Measurements from ENCODE around the gene GPC5.

DNA sequence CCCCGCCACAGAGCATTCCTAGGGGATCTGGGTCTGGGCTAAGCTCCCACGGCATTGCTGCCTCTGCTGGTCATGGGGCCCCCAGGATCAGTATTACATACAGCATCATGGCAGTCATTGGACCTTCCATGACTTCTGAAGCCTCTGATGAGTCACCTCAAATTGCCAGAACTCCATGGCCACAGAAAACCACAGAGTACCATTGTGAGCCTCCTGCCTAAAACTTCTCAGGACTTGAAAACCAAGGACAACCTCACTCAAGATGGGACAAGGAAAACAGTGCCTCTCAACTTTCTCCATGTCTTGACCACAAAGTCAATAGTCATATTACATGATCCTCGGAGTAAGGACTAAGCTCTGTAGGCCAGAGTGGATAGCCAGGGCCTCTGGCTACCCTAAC is 306.0 kb downstream of the GPC5 start:
- TF ChIP-seq, protein P1, sequence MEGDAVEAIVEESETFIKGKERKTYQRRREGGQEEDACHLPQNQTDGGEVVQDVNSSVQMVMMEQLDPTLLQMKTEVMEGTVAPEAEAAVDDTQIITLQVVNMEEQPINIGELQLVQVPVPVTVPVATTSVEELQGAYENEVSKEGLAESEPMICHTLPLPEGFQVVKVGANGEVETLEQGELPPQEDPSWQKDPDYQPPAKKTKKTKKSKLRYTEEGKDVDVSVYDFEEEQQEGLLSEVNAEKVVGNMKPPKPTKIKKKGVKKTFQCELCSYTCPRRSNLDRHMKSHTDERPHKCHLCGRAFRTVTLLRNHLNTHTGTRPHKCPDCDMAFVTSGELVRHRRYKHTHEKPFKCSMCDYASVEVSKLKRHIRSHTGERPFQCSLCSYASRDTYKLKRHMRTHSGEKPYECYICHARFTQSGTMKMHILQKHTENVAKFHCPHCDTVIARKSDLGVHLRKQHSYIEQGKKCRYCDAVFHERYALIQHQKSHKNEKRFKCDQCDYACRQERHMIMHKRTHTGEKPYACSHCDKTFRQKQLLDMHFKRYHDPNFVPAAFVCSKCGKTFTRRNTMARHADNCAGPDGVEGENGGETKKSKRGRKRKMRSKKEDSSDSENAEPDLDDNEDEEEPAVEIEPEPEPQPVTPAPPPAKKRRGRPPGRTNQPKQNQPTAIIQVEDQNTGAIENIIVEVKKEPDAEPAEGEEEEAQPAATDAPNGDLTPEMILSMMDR (IDR thresholded peaks at IDR 0.05; ENCODE audit: control extremely low read depth in 1 of 3, insufficient read depth in 1 of 3, low read depth in 1 of 3, low read length in 3 of 3) = no peak
- no peak for TF ChIP-seq RAD21 (IDR thresholded peaks at IDR 0.05 in 1 of 2, conservative IDR thresholded peaks at IDR 0.05 in 1 of 2; ENCODE audit: low read depth in 2 of 2, low read length in 2 of 2)

All from H1 (cell line).